Measurements from ENCODE around the gene SLC35A4.
A peak's percentile ranks its signal among the peaks of the same experiment; 100 is the strongest.
"Not testable (repeated sequence)": the region's sequence is repeated elsewhere in the genome, so short reads cannot be mapped to it uniquely, and the experiment has no call there.

Gene SLC35A4

DNA sequence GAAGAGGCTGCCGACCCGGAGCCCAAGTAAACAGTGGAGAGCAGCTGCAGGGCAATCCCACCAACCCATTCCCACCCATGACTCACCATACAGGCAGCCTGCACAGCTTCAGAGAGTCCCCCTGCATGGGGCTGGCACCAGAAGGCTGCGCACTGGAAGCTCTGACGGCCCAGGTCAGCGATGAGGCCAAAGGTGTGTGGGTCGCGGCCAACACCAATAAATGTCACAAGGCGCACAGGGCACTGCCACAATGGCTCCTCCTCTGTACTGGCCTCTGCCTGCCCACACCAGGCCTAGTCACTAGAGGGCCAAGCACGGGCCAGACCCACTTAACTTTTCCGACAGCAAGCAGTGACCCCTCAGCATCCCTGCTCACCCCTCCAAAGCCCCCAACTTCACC lies 4.4 kb upstream of the SLC35A4 start:
- DNase-seq = no peak

- DNase-seq = no peak
Observed at GRCh38 chr5:140561753-140562523, 2.7 kb upstream of the SLC35A4 start.

- DNase-seq = no peak
Observed at GRCh38 chr5:140563596-140563995, 1.0 kb upstream of the SLC35A4 start.

- no peak for DNase-seq
Observed at GRCh38 chr5:140565024-140565779, 574 bp downstream of the SLC35A4 start.

DNA sequence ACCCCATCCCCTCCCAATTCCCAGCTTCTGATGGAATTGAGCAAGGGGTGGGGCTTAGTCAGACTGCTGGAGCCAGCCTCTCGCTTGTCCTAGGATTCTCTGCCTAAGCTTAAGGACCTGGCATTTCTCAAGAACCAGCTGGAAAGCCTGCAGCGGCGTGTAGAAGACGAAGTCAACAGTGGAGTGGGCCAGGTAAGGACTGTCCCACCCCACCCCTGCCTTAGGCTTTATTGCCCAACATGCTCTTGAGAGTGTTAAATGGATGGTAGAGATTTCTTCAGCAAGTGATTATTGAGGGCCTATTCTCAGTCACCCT lies 1.1 kb downstream of the SLC35A4 start:
- DNase-seq = no peak

DNA sequence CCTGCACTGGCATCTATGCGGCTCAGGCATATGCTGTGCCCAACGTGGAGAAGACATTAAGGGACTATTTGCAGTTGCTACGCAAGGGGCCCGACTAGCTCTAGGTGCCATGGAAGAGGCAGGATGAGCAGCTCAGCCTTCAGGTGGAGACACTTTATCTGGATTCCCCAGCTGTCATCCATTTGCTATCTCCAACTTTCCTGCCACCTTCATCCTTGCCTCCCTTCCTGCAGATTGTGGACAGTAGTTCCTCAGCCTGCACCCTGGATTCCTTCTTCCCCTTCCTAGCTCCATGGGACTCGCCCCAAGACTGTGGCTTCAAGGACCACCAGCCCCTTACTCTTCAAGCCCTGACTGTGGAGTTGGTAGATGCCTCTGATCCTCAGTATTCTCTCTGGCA lies 2.0 kb downstream of the SLC35A4 start:
- no peak for DNase-seq

GRCh38 chr5:140567136-140567818 lies 2.6 kb downstream of the SLC35A4 start:
- no peak for DNase-seq

GRCh38 chr5:140567871-140568270 lies 3.2 kb downstream of the SLC35A4 start:
- DNase-seq = no peak

- no peak for DNase-seq
Observed at GRCh38 chr5:140568443-140569063, 3.9 kb downstream of the SLC35A4 start.

DNA sequence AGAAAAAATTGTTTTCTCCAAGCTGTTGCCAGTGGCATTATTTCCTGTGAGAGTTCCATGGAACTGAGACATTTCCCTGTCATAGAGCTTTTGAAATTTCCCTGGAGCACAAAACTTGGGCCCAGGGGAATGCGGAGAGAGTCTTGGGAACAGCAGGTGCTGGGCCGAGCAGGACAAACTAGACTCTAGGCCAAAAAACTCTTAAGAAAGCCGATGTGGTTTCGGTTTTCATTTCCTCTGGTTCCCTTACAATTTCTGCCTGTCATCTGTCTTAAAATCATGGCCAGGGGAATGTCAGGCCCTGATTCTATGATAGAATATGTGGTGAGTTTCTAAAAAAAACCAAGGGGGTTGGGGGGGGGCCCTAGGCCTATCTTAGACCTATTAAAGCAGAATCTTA lies 4.6 kb downstream of the SLC35A4 start:
- DNase-seq = peak; percentile 47

- DNase-seq = no peak
Observed at GRCh38 chr5:140570058-140570457, 5.4 kb downstream of the SLC35A4 start.

DNA sequence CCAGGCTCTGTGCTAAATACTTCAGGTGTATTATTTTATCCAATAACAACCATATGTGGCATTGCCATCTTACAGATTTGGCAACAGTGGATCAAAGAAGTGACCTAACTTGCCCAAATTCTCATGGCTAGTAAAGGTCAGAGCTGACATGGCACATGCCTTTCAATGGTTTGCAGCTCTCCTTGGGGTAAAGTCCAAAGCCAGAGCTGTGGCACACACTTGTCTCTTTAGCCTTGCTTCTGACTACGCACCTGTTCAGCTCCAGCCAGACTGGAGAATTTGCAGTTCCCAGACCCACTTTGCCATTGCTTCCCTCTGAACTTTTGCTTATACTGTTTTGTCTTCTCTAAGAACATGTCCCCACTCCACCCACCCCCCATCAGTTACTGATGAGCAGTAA lies 5.9 kb downstream of the SLC35A4 start:
- DNase-seq = no peak

- DNase-seq = no peak
Observed at GRCh38 chr5:140571105-140571504, 6.5 kb downstream of the SLC35A4 start.

DNA sequence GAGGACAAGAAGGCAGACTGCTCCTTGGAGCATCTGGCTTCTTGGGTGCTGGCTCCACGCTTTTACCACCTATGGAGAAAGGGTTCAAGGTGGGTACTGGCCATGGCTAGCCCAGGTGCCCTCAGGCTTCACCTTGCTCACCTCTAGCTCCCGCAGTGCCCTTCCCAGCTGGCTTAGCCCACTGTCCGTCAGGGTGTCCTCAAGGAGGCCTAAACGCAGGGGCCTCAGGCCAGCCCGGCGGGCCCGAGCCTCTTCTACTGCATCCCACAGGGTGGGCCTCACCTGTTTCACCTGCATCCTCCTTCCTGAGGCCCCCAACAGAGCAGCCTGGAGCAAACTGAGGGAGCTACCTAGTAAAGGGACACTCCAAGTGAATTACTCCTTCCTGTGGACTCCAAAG lies 9.1 kb downstream of the SLC35A4 start:
- no peak for DNase-seq

- DNase-seq = no peak
Observed at GRCh38 chr5:140574165-140574564, 9.5 kb downstream of the SLC35A4 start.

DNA sequence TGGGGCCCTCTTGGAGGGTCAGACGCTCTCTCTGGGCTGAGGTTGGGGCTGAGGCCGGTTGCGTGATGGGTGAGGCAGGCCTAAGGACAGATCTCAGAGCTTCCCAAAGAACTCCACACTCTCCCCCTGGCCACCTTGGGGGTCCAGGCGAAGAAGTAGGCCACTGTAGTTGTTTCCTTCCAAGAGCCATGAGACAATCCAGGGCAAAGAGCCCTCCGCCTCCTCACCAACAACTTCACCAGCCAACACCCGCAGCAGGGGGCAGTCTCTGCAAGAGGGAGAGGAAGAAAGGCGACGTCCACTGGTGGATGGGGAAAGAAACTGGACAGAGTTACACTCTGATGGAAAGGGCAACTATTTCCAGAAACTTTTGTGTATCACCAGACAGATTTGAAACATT lies 10.7 kb downstream of the SLC35A4 start:
- DNase-seq = no peak

DNA sequence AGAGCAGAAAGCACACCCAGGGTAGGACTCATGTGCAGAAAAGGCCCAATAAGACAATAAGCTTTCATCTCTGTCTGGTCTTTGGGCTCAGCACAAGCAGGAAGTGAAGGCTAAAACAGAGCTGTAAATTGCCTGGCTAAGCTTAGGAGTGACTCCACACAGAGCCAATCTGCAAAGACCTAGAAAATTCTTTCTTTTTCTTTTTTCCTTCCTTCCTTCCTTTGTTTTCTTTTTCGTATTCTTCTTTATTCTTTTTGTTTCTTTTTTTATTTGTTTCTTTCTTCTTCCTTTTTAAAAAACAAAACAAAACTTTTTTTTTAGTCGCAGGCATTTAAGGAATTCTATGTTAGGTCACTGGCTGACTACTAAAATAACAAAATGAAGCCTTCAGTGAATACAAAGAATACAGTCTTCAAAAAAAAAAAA lies 12.2 kb downstream of the SLC35A4 start:
- no peak for DNase-seq

DNA sequence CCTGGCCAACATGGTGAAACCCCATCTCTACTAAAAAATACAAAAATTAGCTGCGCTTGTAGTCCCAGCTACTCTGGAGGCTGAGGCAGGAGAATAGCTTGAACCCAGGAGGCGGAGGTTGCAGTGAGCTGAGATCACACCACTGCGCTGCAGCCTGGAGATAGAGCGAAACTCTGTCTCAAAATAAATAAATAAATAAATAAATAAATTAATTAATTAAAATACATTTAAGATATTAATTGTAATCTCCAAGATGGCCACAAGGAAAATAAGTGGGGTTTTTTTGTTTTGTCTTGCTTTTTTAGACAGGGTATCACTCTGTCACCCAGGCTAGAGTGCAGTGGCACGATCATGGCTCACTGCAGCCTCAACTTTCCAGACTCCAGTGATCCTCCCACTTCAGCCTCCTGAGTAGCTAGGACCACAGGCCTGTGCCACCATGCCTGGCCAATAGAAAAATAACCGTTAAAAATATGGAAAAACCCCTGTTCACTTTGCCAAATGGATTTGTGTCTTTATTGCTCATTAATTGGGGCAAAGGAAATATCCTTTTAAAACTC lies 14.6 kb downstream of the SLC35A4 start:
- DNase-seq = not testable (repeated sequence)

- no peak for DNase-seq
Observed at GRCh38 chr5:140587495-140587894, 22.9 kb downstream of the SLC35A4 start.

DNA sequence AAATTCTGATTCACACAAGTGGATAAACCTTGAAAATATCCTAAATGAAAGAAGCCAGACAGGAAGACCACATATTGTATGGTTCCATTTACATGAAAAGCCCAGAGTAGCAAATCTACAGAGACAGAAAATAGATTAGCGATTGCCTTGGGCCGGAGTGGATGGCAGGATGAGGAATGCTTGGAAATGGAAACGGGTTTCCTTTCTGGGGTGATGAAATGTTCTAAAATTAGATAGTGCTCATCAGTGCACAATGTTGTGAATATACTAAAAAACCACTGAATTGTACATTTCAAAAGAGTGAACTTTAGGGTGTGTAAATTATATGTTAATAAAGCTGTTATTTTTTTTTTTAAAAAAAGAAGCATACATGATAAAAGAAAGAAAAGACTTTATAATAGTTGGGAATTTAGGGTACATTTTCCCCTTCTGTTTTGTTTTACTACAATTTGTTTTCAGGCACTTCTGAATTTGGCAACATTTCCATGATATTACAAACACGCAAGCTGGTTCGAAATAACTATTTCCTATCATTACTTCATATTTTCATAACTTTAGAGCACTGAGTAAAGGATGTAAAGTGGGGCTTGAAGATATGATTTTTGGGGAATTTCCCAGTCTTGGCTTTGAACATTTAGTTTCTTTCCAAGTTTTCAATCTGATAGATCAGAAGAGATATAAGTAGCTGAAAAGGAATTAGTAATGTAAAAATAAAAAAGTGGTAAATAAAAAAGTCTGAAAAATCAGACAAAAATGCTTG lies 23.9 kb downstream of the SLC35A4 start:
- DNase-seq = no peak

DNA sequence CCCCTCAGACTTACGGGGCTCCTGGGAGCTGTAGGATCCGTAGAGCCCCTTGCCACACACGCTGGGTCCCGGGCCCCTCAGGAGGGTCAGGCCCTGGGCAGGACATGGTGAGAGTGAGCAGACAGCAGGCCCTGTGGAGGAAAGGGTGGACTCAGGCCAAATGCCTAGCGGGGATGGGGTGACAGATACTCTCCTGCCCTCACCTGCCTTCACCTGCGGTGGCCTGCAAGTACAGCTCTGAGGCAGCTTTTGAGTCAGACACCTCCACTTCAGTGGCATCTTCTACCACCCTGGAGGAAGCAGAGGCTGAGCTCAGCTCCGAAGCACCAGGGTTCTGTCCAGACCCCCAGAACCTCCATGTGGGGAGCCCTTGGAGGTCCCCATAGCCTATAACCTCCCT lies 26.2 kb downstream of the SLC35A4 start:
- DNase-seq = no peak

DNA sequence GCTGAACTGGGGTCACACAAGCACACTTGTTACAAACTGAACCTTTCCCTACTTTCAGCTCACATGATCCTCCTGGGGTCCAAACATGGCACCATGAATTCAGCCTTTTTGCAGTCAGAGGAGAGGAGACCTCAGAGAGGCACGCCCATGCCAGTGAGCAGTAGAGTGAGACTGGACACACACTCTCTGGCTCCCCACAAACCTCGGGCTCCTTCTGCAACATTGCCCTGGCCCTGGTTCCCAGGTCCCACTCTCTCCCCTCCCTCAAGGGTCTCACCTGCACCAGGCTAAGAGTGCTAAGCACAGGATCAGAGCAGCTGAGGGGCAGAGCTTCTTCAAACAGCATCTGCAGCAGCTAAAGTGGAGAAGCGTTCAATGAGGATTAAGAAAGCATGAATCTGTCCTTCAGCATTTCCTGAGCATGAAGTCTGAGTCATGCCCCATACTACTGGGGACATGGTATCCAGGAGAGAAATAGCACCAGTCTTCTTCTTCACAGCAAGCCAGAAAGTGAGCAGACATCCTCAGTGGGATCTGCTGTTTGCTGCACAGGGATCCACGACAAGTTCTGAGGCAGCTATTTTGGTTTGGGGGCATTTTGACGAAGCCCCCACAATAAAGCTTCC lies 27.2 kb downstream of the SLC35A4 start:
- no peak for DNase-seq

Data from CD4-positive, alpha-beta T cell treated with Interleukin-21 for 1 hour (primary cell).